Spleen (tissue), 7 donors: ENCODE data around the gene RPL29.
"Not testable (repeated sequence)": the region's sequence is repeated elsewhere in the genome, so short reads cannot be mapped to it uniquely, and the experiment has no call there.

Experiments
- POLR2A ChIP-seq, 3 donors: fragments of 450-650 bp; IDR thresholded peaks; one replicate each; pipeline ENCODE4 v1.5.1; 2017; ENCODE audit warnings: antibody characterized with exemption in 3 of 3, mild to moderate bottlenecking in 1 of 3
- POLR2AphosphoS5 ChIP-seq, 3 donors: sonication (generic); formaldehyde crosslinking; IDR thresholded peaks; one replicate each; pipeline ENCODE4 v1.5.1; 2017; ENCODE audit warnings: antibody characterized with exemption in 3 of 3
- TF ChIP-seq, protein P1 (sequence below), 11 experiments: fragments of 200-600 bp in 7 of 11; fragments of 450-650 bp in 4 of 11; sonication (generic) in 4 of 11; IDR thresholded peaks in 8 of 11; conservative IDR thresholded peaks in 3 of 11; 1 replicate in 7 of 11; 2 replicates in 4 of 11; pipeline versions ENCODE4 v1.4.0 to v1.8.0; 2016 to 2021; ENCODE audit warnings: antibody characterized with exemption in 11 of 11, inconsistent platforms in 4 of 11, mild to moderate bottlenecking in 1 of 11
- donor health status: DM: no; HTN: no; CAD: no; lungs with moderate emphysema.
- donor health status: DM: no; HTN: no; CAD: no.
- donor health status: DM: no; HTN: no; CAD: no.

GRCh38 chr3:51993657-51994056, 2.0 kb downstream of the RPL29 start:
- TF ChIP-seq, protein P1, sequence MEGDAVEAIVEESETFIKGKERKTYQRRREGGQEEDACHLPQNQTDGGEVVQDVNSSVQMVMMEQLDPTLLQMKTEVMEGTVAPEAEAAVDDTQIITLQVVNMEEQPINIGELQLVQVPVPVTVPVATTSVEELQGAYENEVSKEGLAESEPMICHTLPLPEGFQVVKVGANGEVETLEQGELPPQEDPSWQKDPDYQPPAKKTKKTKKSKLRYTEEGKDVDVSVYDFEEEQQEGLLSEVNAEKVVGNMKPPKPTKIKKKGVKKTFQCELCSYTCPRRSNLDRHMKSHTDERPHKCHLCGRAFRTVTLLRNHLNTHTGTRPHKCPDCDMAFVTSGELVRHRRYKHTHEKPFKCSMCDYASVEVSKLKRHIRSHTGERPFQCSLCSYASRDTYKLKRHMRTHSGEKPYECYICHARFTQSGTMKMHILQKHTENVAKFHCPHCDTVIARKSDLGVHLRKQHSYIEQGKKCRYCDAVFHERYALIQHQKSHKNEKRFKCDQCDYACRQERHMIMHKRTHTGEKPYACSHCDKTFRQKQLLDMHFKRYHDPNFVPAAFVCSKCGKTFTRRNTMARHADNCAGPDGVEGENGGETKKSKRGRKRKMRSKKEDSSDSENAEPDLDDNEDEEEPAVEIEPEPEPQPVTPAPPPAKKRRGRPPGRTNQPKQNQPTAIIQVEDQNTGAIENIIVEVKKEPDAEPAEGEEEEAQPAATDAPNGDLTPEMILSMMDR (IDR thresholded peaks at IDR 0.05 in 8 of 11, conservative IDR thresholded peaks at IDR 0.05 in 3 of 11): not testable (repeated sequence)
- TF ChIP-seq POLR2A, POLR2AphosphoS5 (IDR thresholded peaks at IDR 0.05): not testable (repeated sequence)
